HG03196 (cell line): ENCODE data around the gene EEA1.

Experiments used
- ATAC-seq: cut with Tn5 transposase; IDR thresholded peaks from one replicate; pipeline ENCODE4 v1.9.1; 2021; ENCODE audit not compliant: unreplicated experiment

The EEA1 gene

DNA sequence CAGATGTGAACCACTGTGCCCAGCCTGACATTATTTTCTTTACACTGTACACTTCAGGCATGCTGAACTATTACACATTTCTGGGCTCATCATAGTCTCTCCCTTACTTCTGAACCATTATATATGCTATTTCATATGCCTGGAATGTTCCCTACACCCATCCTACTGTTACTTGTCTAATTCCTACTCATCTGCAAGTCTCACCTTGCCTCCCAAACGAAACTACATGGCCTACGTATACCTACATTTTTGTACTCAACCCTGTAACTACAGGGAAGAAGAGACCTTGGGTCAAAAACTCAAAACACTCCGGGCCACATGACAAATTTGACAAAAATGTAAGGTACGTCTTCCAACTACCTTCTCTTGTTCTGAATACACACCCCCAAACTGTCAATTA lies 9.5 kb upstream of the EEA1 start:
- ATAC-seq, result no peak

DNA sequence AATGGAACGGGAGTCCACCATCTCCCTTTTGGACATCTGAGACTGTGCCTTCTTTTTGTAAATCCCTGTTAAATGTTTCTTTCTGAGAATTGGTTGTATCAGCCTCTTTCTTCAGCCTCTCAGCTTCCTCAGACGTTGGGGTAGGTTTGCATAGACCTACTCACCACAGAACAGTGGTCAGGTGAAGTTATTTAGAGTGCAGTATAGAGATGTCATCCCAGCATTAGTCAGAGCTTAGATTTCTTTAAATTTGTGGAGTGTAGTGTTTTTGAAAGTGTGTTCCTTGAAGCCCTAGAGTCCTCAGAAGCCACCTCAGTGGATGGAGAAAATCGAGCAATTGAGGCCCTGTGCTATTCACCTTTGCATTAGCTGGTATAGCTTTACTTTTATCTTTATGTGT lies 8.9 kb upstream of the EEA1 start:
- no peak for ATAC-seq

DNA sequence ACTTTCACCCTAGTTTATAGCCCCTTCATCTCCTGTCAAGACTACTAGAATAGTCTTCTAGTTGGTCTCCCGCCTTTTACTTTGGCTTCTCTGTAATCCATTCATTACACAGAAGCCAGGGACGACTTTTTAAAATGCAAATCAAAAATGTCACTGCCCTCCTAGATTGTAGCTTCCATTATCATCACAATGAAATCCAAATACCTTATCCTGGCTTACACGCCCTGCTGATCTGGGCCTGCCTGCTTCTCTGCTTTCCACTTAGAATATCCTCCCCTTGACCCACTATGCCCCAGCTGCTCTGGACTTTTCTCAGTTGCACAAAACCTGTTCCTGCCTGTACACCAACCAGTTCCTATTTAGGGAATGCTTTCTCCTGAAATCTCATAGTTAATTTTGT lies 4.5 kb upstream of the EEA1 start:
- ATAC-seq, result no peak

DNA sequence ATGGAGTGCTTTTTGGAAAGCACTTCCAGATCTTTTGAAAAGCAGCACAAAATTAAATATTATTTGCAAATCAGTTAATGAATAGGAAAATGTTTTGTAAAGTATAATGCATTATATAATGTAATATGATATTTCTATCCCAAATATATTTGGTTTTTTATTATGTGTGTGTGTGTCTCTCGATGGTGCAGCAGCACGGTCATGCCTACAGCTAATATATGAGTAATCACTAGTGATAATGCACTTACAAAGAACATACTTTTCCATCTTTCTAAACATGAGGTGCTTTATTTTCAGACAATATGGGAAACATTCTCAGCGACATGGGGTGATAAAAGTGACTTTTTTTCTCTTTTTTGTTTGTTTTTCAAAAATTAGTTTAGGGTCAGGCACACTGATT lies 1.3 kb upstream of the EEA1 start:
- no peak for ATAC-seq

DNA sequence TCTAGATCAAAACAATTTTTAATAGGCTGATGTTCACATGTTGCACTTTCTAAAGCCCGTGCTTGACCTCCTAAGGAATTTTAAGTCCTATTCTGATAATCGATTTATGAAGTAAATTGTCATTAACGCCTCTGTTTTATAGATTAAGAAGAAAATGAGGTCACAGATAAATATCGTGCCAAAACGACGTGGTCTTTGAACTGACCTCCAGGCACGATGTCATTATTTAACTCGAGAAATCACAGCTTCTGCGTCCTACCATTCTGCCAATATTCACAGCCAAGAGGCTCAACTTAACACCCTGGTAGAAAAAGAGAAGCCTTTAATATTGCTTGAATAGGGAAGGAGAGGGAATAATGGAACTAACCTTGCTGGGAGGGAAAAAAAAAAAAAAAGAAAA lies 888 bp upstream of the EEA1 start:
- ATAC-seq, result no peak

DNA sequence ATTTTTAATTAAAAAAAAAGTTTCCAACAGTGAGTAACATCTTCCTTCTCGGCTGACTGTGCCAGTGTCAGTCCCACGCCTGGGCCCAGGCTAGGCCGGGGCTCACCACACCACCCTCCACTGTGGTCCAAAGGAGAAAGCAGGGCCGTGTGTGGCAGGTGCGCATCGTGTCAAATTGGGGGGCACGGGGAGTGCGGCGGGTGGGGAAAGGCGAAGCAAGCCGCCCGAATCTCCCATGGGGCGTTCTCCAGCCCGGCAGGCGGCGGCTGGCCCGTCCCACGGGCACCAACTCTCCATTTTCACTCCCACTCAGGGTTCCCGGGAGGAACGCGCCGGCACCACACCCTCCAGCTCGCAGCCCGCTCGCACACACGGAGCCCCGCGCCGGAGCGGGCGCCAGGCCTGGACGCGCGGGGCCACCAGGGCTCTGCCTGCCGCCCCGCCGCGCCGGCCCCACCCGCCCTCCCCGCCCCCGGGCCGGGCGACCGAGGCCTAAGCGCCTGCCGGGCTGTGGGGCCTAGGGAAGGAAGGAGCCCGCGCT lies 604 bp downstream of the EEA1 start:
- peak; percentile 13 for ATAC-seq

DNA sequence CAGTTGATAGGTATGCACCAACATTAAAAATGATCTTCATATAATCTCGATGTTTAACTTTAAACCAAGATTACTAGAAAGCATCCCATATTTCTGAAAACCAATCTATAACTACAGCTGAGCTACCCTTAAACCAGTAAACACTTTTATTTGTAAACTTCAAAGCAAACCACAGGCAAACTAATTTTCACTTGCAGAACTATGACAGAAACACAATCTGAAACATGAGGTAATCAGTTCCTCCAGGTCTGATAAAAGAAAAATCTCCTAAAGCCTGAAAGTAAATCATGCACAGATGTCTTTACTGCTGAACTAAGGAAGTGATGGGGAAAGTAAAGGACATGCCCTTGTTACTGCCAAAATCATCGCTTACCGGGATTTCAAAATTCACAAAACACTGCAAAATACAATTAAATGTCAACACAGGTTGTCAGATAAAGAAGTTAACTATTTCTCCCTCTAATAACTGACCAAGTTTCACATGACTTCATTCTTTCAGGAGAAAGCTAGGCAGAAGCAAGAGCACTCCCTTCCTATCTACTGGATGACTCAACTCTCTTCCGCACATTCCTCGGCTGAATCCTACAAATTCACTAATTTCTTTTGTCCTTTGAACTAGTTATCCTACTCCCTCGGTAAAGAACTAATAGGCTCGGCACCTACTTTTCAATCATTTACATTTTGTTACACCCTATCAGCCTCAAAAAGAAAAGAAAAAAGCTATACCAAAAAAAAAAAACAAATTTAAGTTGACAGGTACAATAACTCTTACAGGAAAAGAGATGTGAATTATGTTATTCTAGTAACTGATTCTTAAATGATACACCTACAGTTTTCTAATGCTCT lies 1.4 kb downstream of the EEA1 start:
- no peak for ATAC-seq

DNA sequence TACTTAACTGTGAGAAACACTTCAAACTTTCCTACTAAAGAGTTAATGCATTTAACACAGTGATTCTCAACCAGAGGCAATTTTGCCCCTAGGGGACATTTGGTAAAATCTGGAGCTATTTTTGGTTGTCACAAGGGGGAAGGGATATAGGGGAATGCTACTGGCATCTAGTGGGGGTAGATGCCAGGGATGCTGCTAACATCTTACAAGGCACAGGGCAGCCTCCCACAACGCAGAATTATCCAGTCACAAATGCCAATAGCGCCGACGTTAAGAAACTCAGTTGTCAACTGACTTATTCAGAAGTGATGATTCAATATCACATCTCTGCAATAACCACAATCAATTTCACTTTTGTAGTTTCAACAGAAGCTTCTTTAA lies 2.0 kb downstream of the EEA1 start:
- ATAC-seq, result no peak

DNA sequence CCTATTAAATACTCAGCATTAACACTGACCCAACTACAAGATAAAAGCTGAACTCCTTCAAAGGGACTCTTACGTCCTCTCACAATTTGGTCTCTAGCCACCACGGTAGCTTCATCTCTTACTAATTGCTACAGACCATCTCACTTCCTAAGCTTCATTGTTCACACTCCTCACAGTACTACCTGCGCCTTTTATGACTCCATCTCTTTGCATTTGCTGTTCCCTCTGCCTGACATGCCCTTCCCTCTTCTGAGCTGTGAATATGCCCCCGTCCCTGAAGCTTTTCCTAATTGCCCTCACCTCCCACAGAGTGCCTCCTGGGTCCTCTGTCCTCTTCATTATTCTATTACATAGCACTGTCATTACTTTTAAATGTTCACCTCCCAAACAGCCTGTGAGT lies 2.5 kb downstream of the EEA1 start:
- ATAC-seq, result no peak

DNA sequence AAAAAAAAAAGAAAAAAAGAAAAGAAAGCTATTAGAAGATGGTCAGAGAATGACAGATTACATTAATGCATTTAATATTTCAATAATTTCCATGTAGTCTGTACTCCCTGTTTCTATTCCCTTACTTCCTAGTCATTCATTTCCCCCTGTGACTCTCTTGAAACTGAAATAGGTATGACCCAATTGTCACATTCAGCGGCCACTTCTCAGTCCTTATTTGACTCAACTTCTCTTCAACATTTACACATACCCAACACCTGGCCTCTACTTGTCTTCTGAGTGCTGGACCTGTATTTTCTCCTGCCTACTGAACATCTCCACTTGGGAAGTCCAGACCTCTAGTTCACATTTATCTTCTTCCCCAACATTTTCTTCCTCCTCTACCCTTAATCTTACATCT lies 7.2 kb downstream of the EEA1 start:
- peak; percentile 90 for ATAC-seq

DNA sequence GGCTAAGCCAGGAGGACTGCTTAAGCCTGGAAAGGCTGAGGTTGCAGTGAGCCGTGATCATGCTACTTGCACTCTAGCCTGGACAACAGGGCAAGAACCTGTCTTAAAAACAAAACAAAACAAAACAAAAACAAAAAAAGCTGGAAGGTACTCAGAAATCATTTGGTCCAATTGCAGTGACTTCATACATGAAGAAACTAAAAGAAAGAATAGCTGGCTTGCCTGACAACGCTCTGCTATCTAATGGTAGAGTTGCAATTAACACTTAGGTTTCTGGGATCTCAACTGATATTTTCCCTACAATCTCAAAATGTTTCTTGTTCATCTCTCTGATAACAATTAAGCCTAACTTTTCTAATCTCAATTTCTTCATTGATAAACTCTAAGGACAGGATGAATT lies 13.7 kb downstream of the EEA1 start:
- no peak for ATAC-seq

DNA sequence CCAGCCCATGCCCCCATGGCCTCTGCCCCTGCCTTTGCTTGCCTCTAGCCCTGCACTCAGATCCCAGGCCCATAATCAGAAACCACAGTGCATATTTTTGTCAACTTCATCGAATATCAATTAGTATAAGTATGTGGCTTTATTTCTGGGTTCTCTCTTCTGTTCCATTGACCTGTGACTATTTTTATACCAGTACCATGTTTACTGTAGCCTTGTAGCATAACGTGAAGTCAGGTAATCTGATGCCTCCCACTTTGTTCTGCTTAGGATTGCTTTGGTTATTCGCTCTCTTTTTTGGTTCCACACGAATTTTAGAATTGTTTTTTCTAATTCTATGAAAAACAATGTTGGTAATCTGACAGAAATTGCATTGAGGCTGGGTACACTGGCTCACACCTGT lies 14.9 kb downstream of the EEA1 start:
- ATAC-seq, result no peak

DNA sequence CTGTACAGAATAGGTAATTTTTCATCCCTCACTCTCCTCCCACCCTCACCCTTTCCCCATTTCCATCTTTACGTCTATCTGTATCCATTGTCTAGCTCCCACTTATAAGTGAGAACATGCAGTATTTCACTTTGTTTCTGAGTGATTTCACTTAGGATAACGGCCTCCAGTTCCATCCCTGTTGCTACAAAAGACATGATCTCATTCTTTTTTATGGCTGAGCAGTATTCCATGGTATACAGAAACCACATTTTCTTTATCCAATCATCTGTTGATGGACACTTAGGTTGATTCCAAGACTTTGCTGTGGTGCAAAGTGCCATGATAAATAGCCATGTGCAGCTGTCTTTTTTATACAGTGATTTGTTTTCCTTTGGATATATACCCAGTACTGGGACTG lies 16.4 kb downstream of the EEA1 start:
- no peak for ATAC-seq

DNA sequence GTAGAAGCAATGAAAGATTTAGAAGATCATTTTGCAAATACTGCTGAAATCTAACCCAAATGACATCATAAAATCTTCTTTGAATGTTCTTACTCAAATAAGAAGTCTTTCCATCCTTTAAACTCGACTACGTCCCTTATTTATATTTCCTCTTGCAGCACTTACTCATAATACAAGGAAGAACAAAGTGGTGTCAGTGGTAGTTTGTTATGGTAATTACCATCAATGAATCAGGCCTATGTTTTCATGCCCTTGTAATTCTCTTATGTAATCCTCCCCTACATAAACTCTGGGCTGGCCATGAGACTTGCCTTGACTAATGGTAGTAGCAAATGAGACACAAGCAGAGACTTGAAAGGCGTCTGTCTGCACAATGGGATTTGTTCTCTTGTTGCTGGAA lies 17.0 kb downstream of the EEA1 start:
- no peak for ATAC-seq

DNA sequence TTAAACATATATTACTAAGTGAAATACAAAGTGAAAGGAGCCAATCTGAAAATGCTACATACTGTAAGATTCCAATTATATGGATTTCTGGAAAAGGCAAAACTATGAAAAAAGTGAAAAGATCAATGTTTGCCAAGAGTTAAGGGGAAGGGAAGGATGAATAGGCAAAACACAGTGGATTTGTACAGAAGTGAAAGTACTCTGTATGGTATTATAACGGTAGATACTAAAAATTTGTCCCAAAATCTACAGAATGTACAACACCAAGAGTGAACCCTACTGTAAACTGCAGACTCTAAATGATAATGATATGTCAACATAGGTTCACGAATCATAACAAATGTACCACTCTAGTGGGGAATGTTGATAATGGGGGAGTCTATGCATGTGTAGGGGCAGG lies 17.8 kb downstream of the EEA1 start:
- ATAC-seq, result no peak

DNA sequence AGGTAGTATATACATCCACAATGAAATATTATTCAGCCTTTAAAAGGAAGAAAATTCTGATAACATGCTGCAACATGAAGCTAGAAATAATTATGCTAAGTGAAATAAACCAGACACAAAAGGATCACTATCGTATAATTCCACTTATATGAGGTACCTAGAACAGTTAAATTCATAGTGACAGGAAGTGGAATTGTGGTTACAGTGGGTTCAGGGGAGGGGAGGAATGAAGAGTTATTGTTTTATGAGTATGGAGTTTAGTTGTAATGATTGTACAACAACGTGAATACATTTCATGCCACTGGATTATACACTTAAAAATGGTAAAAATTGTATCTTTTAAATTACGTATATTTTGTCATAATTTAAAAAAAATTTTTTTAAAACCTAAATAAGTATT lies 21.0 kb downstream of the EEA1 start:
- ATAC-seq, result no peak

DNA sequence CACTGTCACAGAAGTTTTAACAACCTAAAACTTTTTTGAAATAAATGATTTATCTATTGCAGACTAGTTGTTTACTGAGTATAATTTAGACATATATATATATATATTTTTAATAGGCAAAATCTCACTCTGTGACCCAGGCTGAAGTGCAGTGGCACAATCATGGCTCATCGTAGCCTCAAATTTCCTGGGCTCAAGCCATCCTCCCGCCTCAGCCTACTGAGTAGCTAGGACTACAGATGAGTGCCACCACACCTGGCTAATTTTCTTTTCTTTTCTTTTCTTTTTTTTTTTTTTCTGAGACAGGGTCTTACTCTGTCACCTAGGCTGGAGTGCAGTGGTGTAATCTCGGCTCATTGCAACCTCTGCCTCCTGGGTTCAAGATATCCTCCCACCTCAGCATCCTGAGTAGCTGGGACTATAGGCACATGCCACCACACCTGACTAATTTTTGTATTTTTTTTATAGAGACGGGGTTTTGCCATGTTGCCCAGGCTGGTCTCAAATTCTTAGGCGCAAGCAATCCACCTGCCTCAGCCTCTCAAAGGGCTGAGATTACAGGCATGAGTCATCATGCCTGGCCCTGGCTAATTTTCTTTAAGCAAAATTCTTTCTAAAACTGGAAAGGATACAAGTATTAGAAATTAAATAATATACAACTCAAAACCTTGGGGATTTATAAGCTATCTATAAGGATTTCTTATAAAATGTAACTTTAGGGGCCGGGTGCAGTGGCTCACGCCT lies 23.1 kb downstream of the EEA1 start:
- no peak for ATAC-seq

DNA sequence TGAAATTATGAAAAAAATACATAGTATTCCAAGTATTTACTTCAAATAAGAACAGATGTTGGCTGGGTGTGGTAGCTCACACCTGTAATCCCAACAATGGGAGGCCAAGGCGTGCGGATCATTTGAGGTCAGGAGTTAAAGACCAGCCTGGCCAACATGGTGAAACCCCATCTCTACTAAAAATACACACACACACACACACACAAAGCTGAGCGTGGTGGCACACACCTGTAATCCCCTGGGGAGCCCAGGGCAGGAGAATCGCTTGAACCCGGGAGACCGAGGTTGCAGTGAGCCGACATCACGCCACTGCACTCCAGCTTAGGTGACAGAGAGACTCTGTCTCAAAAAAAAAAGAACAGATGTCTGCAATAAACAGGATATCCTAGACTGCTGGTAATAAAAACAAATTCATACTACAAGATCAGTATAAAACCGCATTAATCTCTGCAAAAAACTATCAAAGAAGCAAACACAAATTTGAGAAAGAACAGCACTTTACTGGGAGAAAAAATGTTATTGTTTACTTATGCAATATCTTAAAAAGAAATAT lies 23.8 kb downstream of the EEA1 start:
- no peak for ATAC-seq

DNA sequence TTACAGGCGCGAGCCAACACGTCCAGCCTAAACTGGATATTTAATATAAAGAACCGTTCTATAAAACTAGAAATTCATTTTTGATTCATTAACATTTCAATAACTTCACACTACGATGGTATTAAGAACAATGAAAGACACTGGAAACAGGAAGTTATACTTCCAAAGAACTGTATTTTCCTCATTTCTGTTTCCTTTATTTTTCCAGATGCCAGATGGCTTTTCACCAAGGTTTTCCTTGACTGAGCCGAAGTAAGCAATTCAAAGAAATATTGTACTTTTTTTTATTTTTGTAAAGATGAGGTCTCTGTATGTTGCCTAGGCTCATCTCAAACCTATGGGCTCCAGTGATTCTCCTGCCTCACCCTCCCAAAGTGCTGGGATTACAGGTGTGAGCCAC lies 28.2 kb downstream of the EEA1 start:
- no peak for ATAC-seq

DNA sequence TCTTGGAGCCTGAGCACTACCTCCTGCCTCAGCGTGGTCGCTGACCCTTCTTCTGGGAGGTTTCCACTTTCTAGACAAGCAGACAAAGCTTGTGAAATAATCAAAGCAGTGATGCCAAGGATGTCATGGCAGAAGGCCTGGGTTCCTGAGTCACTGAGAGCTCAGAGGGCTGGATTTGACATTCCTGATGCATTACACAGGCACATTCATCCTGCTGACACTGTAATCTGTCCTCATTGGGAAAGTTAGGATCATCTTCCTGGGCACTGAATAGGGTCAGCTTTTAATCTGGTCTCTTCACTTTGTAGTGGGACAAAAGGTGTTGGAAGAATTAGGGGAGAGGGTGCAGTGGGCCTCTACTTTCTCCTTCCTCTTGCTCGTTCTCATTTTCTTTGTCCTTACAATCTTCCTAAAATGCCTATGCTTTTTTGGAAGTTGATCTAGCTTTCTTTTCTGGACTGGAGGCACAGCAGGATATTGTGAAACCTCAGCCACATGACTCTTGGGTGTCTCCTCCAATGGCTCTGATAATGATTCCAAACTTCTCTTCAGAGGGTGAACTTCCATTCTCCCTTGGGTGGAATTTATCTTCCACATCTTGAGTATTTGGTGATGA lies 29.6 kb downstream of the EEA1 start:
- no peak for ATAC-seq

DNA sequence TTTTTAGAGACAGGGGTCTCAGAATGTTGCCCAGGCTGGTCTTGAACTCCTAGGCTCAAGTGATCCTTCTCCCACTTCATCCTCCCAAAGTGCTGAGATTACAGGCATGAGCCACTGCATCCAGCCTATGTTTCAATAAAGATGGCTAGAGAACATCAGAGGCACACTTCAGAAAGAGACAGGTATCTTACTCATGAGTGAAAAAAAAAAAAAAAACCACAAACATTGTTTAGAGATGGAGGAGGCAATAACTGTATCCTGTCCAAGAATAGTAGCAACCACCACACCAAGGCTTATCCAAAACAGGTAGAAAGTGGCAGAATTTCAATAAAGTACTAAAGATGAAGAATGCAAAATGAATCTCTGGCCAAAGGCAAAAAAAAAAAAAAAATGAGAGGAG lies 30.3 kb downstream of the EEA1 start:
- no peak for ATAC-seq

DNA sequence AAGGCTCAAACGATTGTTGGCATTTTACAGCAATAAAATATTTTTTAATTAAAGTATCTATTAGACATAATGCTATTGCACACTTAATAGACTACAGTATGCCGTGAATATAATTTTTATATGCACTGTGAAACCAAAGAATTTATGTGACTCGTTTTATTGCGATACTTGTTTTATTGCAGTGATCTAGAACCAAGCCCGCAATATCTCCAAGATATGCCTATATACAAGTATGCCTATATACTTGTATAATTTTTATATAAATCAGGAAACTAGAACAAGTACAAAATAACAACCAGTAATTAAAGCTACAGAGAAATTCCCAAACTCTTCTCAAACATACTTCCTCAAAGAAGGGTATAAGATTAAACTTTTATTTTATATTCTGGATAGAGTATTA lies 31.3 kb downstream of the EEA1 start:
- no peak for ATAC-seq
